Keratinocyte (primary cell): ENCODE results near the gene HPSE2. TPM values are rescaled to one million over a fixed set of nuclear protein-coding genes. Genes with fewer than 3 reads are reported as not detected.

Experiments
- DNase-seq: peaks from one replicate; pipeline ENCODE4 v3.0.0-alpha.2; 2011; ENCODE audit warnings: low read depth, missing footprints, low spot score
- FAIRE-seq: peaks from 2 replicates; lab custom pipeline; 2011; peaks lifted over from hg19 to GRCh38; lab: Jason Lieb, UNC
- H2AFZ ChIP-seq: 2 replicates; pipeline ENCODE4 v1.6.0; 2012; ENCODE audit warnings: low read length, control low read depth, inconsistent platforms; ENCODE audit not compliant: control insufficient read depth
- H3K27ac ChIP-seq: 2 replicates; pipeline ENCODE4 v1.5.1; 2011; ENCODE audit warnings: low read length; ENCODE audit not compliant: control insufficient read depth, insufficient read depth
- H3K27me3 ChIP-seq: 3 replicates; pipeline ENCODE4 v1.6.0; 2011; ENCODE audit warnings: low read length; ENCODE audit not compliant: control insufficient read depth, insufficient read depth; ENCODE audit errors: extremely low read depth
- H3K36me3 ChIP-seq, 2 experiments: 2 replicates in 1 of 2; 3 replicates in 1 of 2; pipeline ENCODE4 v1.5.1; 2011; ENCODE audit warnings: low read length in 2 of 2, mild to moderate bottlenecking in 1 of 2; ENCODE audit not compliant: control insufficient read depth in 2 of 2, insufficient read depth in 2 of 2; ENCODE audit errors: extremely low read depth in 1 of 2
- H3K4me1 ChIP-seq: 3 replicates; pipeline ENCODE4 v1.5.1; 2011; ENCODE audit warnings: low read length; ENCODE audit not compliant: control insufficient read depth, insufficient read depth; ENCODE audit errors: extremely low read depth
- H3K4me2 ChIP-seq: 3 replicates; pipeline ENCODE4 v1.6.0; 2011; ENCODE audit warnings: low read depth, low read length; ENCODE audit not compliant: control insufficient read depth, insufficient read depth; ENCODE audit errors: extremely low read depth
- H3K4me3 ChIP-seq, 3 experiments: fragments of 200-600 bp in 1 of 3; sonication (generic) in 1 of 3; 2 replicates in 2 of 3; 3 replicates in 1 of 3; pipeline ENCODE4 v1.5.1; 2011 to 2016; ENCODE audit warnings: low read length in 3 of 3, mild to moderate bottlenecking in 3 of 3, control low read depth in 2 of 3, inconsistent platforms in 1 of 3, low read depth in 1 of 3, mixed read lengths in 1 of 3, mixed run types in 1 of 3, moderate library complexity in 1 of 3; ENCODE audit not compliant: control insufficient read depth in 2 of 3, insufficient read depth in 2 of 3; ENCODE audit errors: extremely low read depth in 1 of 3
- H3K79me2 ChIP-seq: 2 replicates; pipeline ENCODE4 v1.6.0; 2012; ENCODE audit warnings: low read length; ENCODE audit not compliant: control insufficient read depth, insufficient read depth
- H3K9ac ChIP-seq: 3 replicates; pipeline ENCODE4 v1.6.0; 2011; ENCODE audit warnings: low read length; ENCODE audit not compliant: control insufficient read depth, insufficient read depth; ENCODE audit errors: extremely low read depth
- H3K9me1 ChIP-seq: 3 replicates; pipeline ENCODE4 v1.6.0; 2011; ENCODE audit warnings: low read length; ENCODE audit not compliant: control insufficient read depth, insufficient read depth; ENCODE audit errors: extremely low read depth
- H3K9me3 ChIP-seq: 2 replicates; pipeline ENCODE4 v1.5.1; 2012; ENCODE audit warnings: low read depth, low read length; ENCODE audit not compliant: control insufficient read depth
- H4K20me1 ChIP-seq: 3 replicates; pipeline ENCODE4 v1.6.0; 2011; ENCODE audit warnings: low read length; ENCODE audit not compliant: control insufficient read depth, insufficient read depth; ENCODE audit errors: extremely low read depth
- CTCF ChIP-seq, 3 experiments: IDR thresholded peaks in 1 of 3; conservative IDR thresholded peaks in 1 of 3; optimal IDR thresholded peaks in 1 of 3; 2 replicates in 2 of 3; 3 replicates in 1 of 3; pipeline versions ENCODE3 to v1.5.1; 2011; ENCODE audit warnings: low read length in 3 of 3, mild to moderate bottlenecking in 3 of 3, moderate library complexity in 2 of 3, control low read depth in 1 of 3, inconsistent platforms in 1 of 3; ENCODE audit not compliant: insufficient read depth in 2 of 3; ENCODE audit errors: extremely low read depth in 1 of 3
- EZH2 ChIP-seq: IDR thresholded peaks from one replicate; pipeline ENCODE4 v1.6.1; 2012; ENCODE audit warnings: inconsistent platforms, mild to moderate bottlenecking, low read length, moderate library complexity
- dilution Hi-C: fragments of 300-500 bp; cut with MboI; formaldehyde crosslinking; loops from one replicate; pipeline ENCODE4 v1.7.0; 2020; ENCODE audit warnings: low sequenced_read_pairs; ENCODE audit not compliant: extremely low pct_ligation_motif_present
- polyA minus RNA-seq, 3 experiments: library from RNA; depleted of rRNA, polyadenylated mRNA; stranded (reverse); fragments of >200 nt; gene quantifications; 1 replicate in 1 of 3; 2 replicates in 1 of 3; 3 replicates in 1 of 3; pipeline ENCODE4 v1.2.3, GENCODE V29; 2011
- polyA plus RNA-seq, 5 experiments: library from polyadenylated mRNA; depleted of rRNA in 3 of 5; stranded (reverse) in 3 of 5; stranded (forward) in 1 of 5; unstranded in 1 of 5; fragments of >200 nt; gene quantifications; 1 replicate in 1 of 5; 2 replicates in 3 of 5; 3 replicates in 1 of 5; pipeline versions ENCODE4 v1.2.1 to v1.2.3, GENCODE V29; 2011 to 2012; ENCODE audit warnings: missing spikeins in 2 of 5, low read depth in 1 of 5, low replicate concordance in 1 of 5

The HPSE2 gene
- 0.01 TPM in 1 of 3 replicates, not detected in the others for polyA plus RNA-seq
- polyA plus RNA-seq (2011; ENCODE audit: low read depth), result not detected
- 0.02 TPM in 1 of 2 replicates, not detected in the other for polyA plus RNA-seq (2011; cell fraction: cytosol; rRNA removed)
- polyA plus RNA-seq (2011; cell fraction: nucleus; rRNA removed), result 0.08 TPM in 1 of 2 replicates, not detected in the other
- not detected in 2 replicates for polyA plus RNA-seq (2012; ENCODE audit: low replicate concordance)
- not detected in 3 replicates for polyA minus RNA-seq
- polyA minus RNA-seq (2011; cell fraction: cytosol; rRNA and poly(A)+ RNA removed), result not detected
- polyA minus RNA-seq (2011; cell fraction: nucleus; rRNA and poly(A)+ RNA removed), result not detected in 2 replicates

- Histone ChIP-seq H3K36me3 (no peaks in the 10 kb centered on the region), H3K4me2 (peak within 1 kb of the TSS; percentile 82), H3K27me3 (peaks cover 66% of the 10 kb centered on the region), H3K4me1 (no peaks in the 10 kb centered on the region), H2AFZ (no peak within 1 kb of the TSS), H3K9me1 (no peaks in the 10 kb centered on the region), H4K20me1 (peaks cover 4% of the 10 kb centered on the region), H3K27ac (no peak within 1 kb of the TSS), H3K79me2 (no peaks in the 10 kb centered on the region), H3K9me3 (no peaks in the 10 kb centered on the region), H3K4me3 (no peak within 1 kb of the TSS), H3K9ac (no peak within 1 kb of the TSS)
- dilution Hi-C loops, result no loop called here
- no peak for FAIRE-seq
- DNase-seq, result no peak
- peak; percentile 73 for TF ChIP-seq EZH2
- TF ChIP-seq CTCF (optimal IDR thresholded peaks at IDR 0.05 in 1 of 3, IDR thresholded peaks at IDR 0.05 in 1 of 3, conservative IDR thresholded peaks at IDR 0.05 in 1 of 3; ENCODE audit: extremely low read depth in 1 of 3, insufficient read depth in 2 of 3, low read length in 3 of 3), result no peak
Observed at GRCh38 chr10:99235658-99236626, at the start of gene HPSE2. HPSE2 (minus strand) TSS chr10:99235852.

GRCh38 chr10:99280472-99280871, 44.8 kb upstream of the HPSE2 start:
- no peak overlapping the region for H3K9ac ChIP-seq
- no peak overlapping the region for H3K27ac ChIP-seq
- TF ChIP-seq EZH2 (no peak), CTCF (optimal IDR thresholded peaks at IDR 0.05 in 1 of 3, IDR thresholded peaks at IDR 0.05 in 1 of 3, conservative IDR thresholded peaks at IDR 0.05 in 1 of 3; ENCODE audit: extremely low read depth in 1 of 3, insufficient read depth in 2 of 3, low read length in 3 of 3) (no peak)
- peak; percentile 43 for FAIRE-seq
- no peaks in the 10 kb centered on the region for H3K27me3 ChIP-seq
- H3K4me3 ChIP-seq, result no peak overlapping the region
- no peaks in the 10 kb centered on the region for H4K20me1 ChIP-seq
- H3K36me3 ChIP-seq, result no peaks in the 10 kb centered on the region
- H2AFZ ChIP-seq, result peak overlapping the region; percentile 2
- H3K9me3 ChIP-seq, result no peaks in the 10 kb centered on the region
- no peaks in the 10 kb centered on the region for H3K79me2 ChIP-seq
- dilution Hi-C loops, result no loop called here
- no peaks in the 10 kb centered on the region for H3K4me1 ChIP-seq
- no peak for DNase-seq
- no peaks in the 10 kb centered on the region for H3K9me1 ChIP-seq
- H3K4me2 ChIP-seq, result no peak overlapping the region
